ENCODE results near the gene JUP.

- TF ChIP-seq, protein P1, sequence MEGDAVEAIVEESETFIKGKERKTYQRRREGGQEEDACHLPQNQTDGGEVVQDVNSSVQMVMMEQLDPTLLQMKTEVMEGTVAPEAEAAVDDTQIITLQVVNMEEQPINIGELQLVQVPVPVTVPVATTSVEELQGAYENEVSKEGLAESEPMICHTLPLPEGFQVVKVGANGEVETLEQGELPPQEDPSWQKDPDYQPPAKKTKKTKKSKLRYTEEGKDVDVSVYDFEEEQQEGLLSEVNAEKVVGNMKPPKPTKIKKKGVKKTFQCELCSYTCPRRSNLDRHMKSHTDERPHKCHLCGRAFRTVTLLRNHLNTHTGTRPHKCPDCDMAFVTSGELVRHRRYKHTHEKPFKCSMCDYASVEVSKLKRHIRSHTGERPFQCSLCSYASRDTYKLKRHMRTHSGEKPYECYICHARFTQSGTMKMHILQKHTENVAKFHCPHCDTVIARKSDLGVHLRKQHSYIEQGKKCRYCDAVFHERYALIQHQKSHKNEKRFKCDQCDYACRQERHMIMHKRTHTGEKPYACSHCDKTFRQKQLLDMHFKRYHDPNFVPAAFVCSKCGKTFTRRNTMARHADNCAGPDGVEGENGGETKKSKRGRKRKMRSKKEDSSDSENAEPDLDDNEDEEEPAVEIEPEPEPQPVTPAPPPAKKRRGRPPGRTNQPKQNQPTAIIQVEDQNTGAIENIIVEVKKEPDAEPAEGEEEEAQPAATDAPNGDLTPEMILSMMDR (IDR thresholded peaks at IDR 0.05; ENCODE audit: poor library complexity): no peak
- TF ChIP-seq EZH2 (IDR thresholded peaks at IDR 0.05; ENCODE audit: borderline replicate concordance): no peak
Observed at GRCh38 chr17:41739661-41740352, 46.7 kb downstream of the JUP start.

Measured in hepatocyte (in vitro differentiated cells).